Measurements from ENCODE around the gene TM4SF18. TPM values are rescaled to one million over a fixed set of nuclear protein-coding genes. Genes with fewer than 3 reads are reported as not detected.

Gene TM4SF18
- total RNA-seq, 4 donors from 2014 or later, result 4.1 to 13.6 (median 5.9) TPM

GRCh38 chr3:149363053-149363452 lies 29.6 kb upstream of the TM4SF18 start:
- no peaks in the 10 kb centered on the region for H3K36me3 ChIP-seq
- H3K9me3 ChIP-seq, result no peaks in the 10 kb centered on the region
- H3K4me1 ChIP-seq, result peaks cover 0 to 4% of the 10 kb centered on the region in 2 donors
- H3K27me3 ChIP-seq, result no peaks in the 10 kb centered on the region
- no peak overlapping the region for H3K27ac ChIP-seq
- no peak overlapping the region for H3K4me3 ChIP-seq
- ATAC-seq (no peak), DNase-seq (no peak)
- intact Hi-C loops (cut with DNase I; ENCODE audit: low total_unique reads), result no loop called here
- in situ Hi-C loops (cut with MboI; ENCODE audit: low sequenced_read_pairs in 4 of 4), result no loop called here
- TF ChIP-seq POLR2A (IDR thresholded peaks at IDR 0.05), result no peak
- TF ChIP-seq CTCF (IDR thresholded peaks at IDR 0.05 in 4 of 5, conservative IDR thresholded peaks at IDR 0.05 in 1 of 5), result no peak

DNA sequence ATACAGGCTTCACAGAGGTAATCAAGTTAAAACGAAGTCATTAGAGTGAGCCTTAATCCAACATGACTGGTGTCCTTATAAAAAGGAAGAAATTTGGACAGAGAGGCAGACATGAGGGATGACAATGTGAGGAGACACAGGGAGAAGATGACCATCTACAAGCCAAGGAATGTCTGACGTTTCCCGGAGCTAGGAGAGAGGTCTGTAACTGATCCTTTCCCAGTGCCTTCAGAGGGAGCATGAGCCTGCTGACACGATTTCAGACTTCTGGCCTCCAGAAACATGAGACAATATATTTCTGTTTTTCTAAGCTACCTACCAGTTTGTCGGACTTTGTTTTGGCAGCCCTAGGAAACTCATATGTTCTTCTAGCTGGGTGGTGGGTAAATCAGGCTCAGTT lies 28.9 kb upstream of the TM4SF18 start:
- H3K9me3 ChIP-seq, result no peaks in the 10 kb centered on the region
- H3K4me3 ChIP-seq, result no peak overlapping the region
- ATAC-seq, result no peak
- peaks cover 0 to 3% of the 10 kb centered on the region in 2 donors for H3K4me1 ChIP-seq
- in situ Hi-C loops (cut with MboI; ENCODE audit: low sequenced_read_pairs in 4 of 4) (no loop called here), intact Hi-C loops (cut with DNase I; ENCODE audit: low total_unique reads) (no loop called here)
- H3K36me3 ChIP-seq, result no peaks in the 10 kb centered on the region
- H3K27me3 ChIP-seq, result no peaks in the 10 kb centered on the region
- TF ChIP-seq POLR2A (IDR thresholded peaks at IDR 0.05), result no peak
- no peak for TF ChIP-seq CTCF (IDR thresholded peaks at IDR 0.05 in 4 of 5, conservative IDR thresholded peaks at IDR 0.05 in 1 of 5)
- H3K27ac ChIP-seq, result no peak overlapping the region
- DNase-seq, result no peak

DNA sequence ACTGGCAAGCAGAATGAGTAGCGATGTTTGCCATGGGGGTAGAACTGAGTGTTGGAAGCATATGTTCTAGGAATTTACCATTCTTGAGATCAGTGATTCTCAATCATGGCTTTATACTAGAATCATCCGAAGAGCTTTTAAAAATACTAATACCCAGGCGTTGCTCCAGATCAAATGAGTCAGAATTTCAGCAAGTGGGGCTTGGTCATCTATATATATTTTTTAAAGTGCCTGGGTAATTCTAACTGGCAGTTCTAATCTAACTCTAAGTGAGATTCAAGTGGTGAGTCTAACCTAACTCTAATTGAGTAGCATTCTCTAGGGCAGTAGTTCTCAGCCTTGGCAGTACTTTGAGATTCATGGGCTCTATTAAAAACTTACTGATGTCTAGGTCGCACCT lies 23.2 kb upstream of the TM4SF18 start:
- Histone ChIP-seq H3K4me3 (no peak overlapping the region), H3K36me3 (no peaks in the 10 kb centered on the region), H3K27me3 (no peaks in the 10 kb centered on the region), H3K4me1 (peaks cover 0 to 3% of the 10 kb centered on the region in 2 donors), H3K27ac (no peak overlapping the region), H3K9me3 (no peaks in the 10 kb centered on the region)
- ATAC-seq (no peak), DNase-seq (no peak)
- intact Hi-C loops (cut with DNase I; ENCODE audit: low total_unique reads) (no loop called here), in situ Hi-C loops (cut with MboI; ENCODE audit: low sequenced_read_pairs in 4 of 4) (loop anchor here in 1 of 4 donors (10.0 kb wide), 1 partner anchor 128 kb away; no protein-coding TSS in a partner anchor)
- no peak for TF ChIP-seq CTCF (IDR thresholded peaks at IDR 0.05 in 4 of 5, conservative IDR thresholded peaks at IDR 0.05 in 1 of 5)
- TF ChIP-seq POLR2A (IDR thresholded peaks at IDR 0.05), result no peak

DNA sequence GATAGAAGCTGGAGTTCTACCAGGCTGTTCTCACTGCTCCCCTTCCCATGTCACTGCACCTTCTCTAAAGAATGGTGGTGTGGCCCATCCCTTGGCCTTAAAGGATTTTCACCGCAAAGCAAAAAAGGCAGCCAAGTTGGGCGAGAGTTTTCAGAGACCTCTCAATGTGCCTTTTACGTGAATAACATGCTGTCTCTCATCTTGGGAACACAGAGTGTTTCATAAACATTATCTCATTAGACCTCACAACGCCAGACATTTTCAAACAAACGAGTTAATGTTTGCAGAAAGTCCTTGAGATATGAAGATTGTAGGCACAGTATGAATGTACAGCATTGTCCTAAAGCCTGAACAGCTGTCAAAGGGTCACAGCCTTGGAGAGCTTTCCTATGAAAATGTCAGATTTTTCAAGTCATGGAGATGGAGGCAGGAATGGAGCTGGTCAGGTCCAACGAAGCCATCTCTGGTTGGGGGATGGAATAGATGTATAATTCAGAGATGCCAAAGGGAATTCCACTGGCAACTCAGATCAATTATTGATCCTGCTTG lies 22.7 kb upstream of the TM4SF18 start:
- Histone ChIP-seq H3K9me3 (no peaks in the 10 kb centered on the region), H3K27me3 (no peaks in the 10 kb centered on the region), H3K27ac (no peak overlapping the region), H3K4me3 (no peak overlapping the region), H3K36me3 (no peaks in the 10 kb centered on the region), H3K4me1 (peaks cover 0 to 3% of the 10 kb centered on the region in 2 donors)
- in situ Hi-C loops (cut with MboI; ENCODE audit: low sequenced_read_pairs in 4 of 4) (loop anchor here in 1 of 4 donors (10.0 kb wide), 1 partner anchor 129 kb away; no protein-coding TSS in a partner anchor), intact Hi-C loops (cut with DNase I; ENCODE audit: low total_unique reads) (no loop called here)
- DNase-seq, result no peak
- TF ChIP-seq CTCF (IDR thresholded peaks at IDR 0.05 in 4 of 5, conservative IDR thresholded peaks at IDR 0.05 in 1 of 5), result no peak
- no peak for TF ChIP-seq POLR2A (IDR thresholded peaks at IDR 0.05)
- ATAC-seq, result no peak

All from gastrocnemius medialis (tissue), 4 donors.